Measurements from ENCODE around the gene DCANP1.

DNA sequence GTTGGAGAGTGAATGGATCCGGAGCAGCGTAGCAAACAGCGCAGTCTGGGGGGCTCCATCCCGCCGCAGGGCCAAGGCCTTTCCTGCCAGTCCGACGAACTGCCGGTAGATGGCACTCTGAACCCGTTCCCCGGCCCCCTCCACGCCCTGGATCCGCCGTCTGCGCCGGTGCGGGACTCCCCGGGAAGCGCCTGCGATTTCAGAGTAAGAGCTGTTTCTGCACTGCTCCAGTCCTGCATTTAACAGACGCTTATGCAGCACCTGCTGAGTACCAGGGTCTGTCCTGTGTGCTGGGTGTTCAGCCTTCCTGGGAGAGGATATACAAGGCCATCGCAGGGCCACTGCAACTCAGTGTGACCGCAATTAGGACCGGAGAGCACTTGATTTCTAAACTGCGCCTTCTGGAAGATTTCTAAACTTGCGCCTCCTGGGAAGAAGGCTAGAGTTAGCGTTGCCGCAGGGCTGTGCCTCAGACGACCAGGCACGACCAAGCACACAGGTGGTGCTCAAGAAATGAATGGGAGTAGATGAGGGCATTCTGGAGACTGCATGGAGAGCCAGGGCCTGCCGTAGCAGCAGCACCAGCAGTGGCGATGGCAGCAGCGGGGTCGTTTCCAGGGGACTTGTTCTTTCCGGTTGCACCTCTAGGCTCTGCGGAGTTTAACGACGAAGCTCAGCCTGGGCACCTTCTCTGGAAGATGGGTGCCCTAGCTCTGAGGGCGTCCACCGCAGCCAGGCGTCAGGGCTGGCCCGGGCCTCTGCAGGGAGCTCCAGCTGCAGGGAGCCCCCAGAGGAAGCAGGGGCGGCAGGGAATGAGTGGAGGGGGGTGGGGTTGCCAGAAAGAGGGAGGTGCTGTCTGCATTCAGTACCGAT is 19.3 kb upstream of the DCANP1 start:
- TF ChIP-seq CTCF (IDR thresholded peaks at IDR 0.05; ENCODE audit: low read depth, low read length): peak; percentile 79
- no peak for TF ChIP-seq MYC (IDR thresholded peaks at IDR 0.05; ENCODE audit: low read depth, low read length)

Data from NB4 (cell line).